Panc1 (cell line): ENCODE data around the gene RUFY2. TPM values are rescaled to one million over a fixed set of nuclear protein-coding genes. Genes with fewer than 3 reads are reported as not detected.

Source experiments
- ATAC-seq: fragments of 200-7000 bp; cut with Tn5 transposase; 2 replicates; pipeline ENCODE4 v1.9.1; 2020; ENCODE audit warnings: mild to moderate bottlenecking, moderate library complexity
- BruUV-seq: library from RNA; stranded (reverse); fragments of 400-500 nt; replicated peaks from 2 replicates; lab custom pipeline; 2021; lab: Mats Ljungman, UMichigan
- CTCF ChIA-PET: fragments of 300-600 bp; sonication (Branson Sonifier 250); formaldehyde crosslinking; loops from one replicate; lab custom pipeline; 2022; ENCODE audit warnings: antibody characterized with exemption; lab: Charles Lee
- POLR2A ChIA-PET: fragments of 300-600 bp; sonication (Branson Sonifier 250); formaldehyde crosslinking; loops from one replicate; lab custom pipeline; 2022; ENCODE audit warnings: antibody characterized with exemption; lab: Charles Lee
- DNase-seq: peaks from one replicate; pipeline ENCODE4 v3.0.0-alpha.2; 2010; ENCODE audit warnings: low read depth, low spot score
- H3K27ac ChIP-seq: 2 replicates; pipeline ENCODE4 v1.5.1; 2011; ENCODE audit warnings: mild to moderate bottlenecking, low read length, inconsistent platforms
- H3K27me3 ChIP-seq: fragments of 200-500 bp; sonication (Bioruptor generic); 2 replicates; pipeline ENCODE4 v1.6.0; 2014; ENCODE audit warnings: low read length, inconsistent platforms; ENCODE audit not compliant: control insufficient read depth, insufficient read depth
- H3K36me3 ChIP-seq: fragments of 200-500 bp; sonication (Bioruptor generic); 2 replicates; pipeline ENCODE4 v1.5.1; 2014; ENCODE audit warnings: inconsistent platforms, mild to moderate bottlenecking, low read length, moderate library complexity; ENCODE audit not compliant: control insufficient read depth, insufficient read depth
- H3K4me1 ChIP-seq: 2 replicates; pipeline ENCODE4 v1.5.1; 2011; ENCODE audit warnings: inconsistent platforms, mild to moderate bottlenecking, low read length, moderate library complexity; ENCODE audit not compliant: control insufficient read depth, insufficient read depth
- H3K4me3 ChIP-seq, 2 experiments: 2 replicates each; pipeline ENCODE4 v1.5.1; 2011 to 2012; ENCODE audit warnings: low read depth in 2 of 2, low read length in 2 of 2, mild to moderate bottlenecking in 2 of 2, inconsistent platforms in 1 of 2, moderate library complexity in 1 of 2
- H3K9me3 ChIP-seq: fragments of 200-500 bp; sonication (Bioruptor generic); 2 replicates; pipeline ENCODE4 v1.5.1; 2014; ENCODE audit warnings: low read depth, mild to moderate bottlenecking, inconsistent platforms, low read length, moderate library complexity; ENCODE audit not compliant: control insufficient read depth, insufficient read depth
- CTCF ChIP-seq: fragments of 450-650 bp; IDR thresholded peaks from 2 replicates; pipeline ENCODE4 v1.5.1; 2017; ENCODE audit warnings: mild to moderate bottlenecking
- POLR2AphosphoS5 ChIP-seq: IDR thresholded peaks from 2 replicates; pipeline ENCODE4 v1.6.1; 2012; ENCODE audit warnings: mild to moderate bottlenecking, low read depth, low read length, moderate library complexity
- REST ChIP-seq, 2 experiments: IDR thresholded peaks; 2 replicates each; pipeline ENCODE4 v1.6.1; 2011 to 2012; ENCODE audit warnings: low read depth in 2 of 2, control low read depth in 1 of 2, low read length in 1 of 2, mild to moderate bottlenecking in 1 of 2, moderate library complexity in 1 of 2; ENCODE audit not compliant: insufficient read depth in 1 of 2
- SIN3A ChIP-seq: IDR thresholded peaks from 2 replicates; pipeline ENCODE4 v1.6.1; 2012; ENCODE audit warnings: low read depth, mild to moderate bottlenecking, low read length, moderate library complexity, borderline replicate concordance; ENCODE audit not compliant: insufficient read depth
- TCF7L2 ChIP-seq: IDR thresholded peaks from 2 replicates; pipeline ENCODE4 v1.6.1; 2011; ENCODE audit warnings: mild to moderate bottlenecking, low read depth, low read length, inconsistent platforms
- in situ Hi-C: cut with HindIII; loops from 2 replicates; pipeline ENCODE4 v1.10.0; 2016; ENCODE audit warnings: low sequenced_read_pairs, low pct_unique_long_range_greater_than_20kb
- intact Hi-C: fragments of 100-400 bp; cut with micrococcal nuclease; formaldehyde crosslinking; loops from one replicate; pipeline ENCODE4 v1.10.0; 2022; ENCODE audit not compliant: unreplicated experiment
- total RNA-seq: library from RNA; stranded (reverse); gene quantifications from one replicate; pipeline ENCODE4 v1.2.1, GENCODE V29; 2021; ENCODE audit not compliant: unreplicated experiment

RUFY2 gene
- total RNA-seq, 1 experiment from 2014 or later = 25.1 TPM

GRCh38 chr10:68371604-68372003, 35.5 kb downstream of the RUFY2 start:
- ChIA-PET POLR2A (interaction anchor here (0.7 kb wide), 1 partner anchor 394 kb away, joined by 7 read pairs; no protein-coding TSS in a partner anchor), CTCF (interaction anchor here (0.6 kb wide), 1 partner anchor 36 kb away, joined by 4 read pairs; no protein-coding TSS in a partner anchor)
- no TSS peak for BruUV-seq
- Histone ChIP-seq H3K27me3 (no peaks in the 10 kb centered on the region), H3K9me3 (peaks cover 5% of the 10 kb centered on the region; the same call in 1 of the 2 replicates), H3K36me3 (peaks cover 1% of the 10 kb centered on the region; the same call in 1 of the 2 replicates), H3K4me3 (no peak overlapping the region), H3K27ac (no peak overlapping the region), H3K4me1 (no peaks in the 10 kb centered on the region)
- TF ChIP-seq POLR2AphosphoS5 = no peak
- TF ChIP-seq TCF7L2 = no peak
- no peak for TF ChIP-seq REST (IDR thresholded peaks at IDR 0.05; ENCODE audit: insufficient read depth in 1 of 2, low read depth in 2 of 2, low read length in 1 of 2)
- no peak for TF ChIP-seq CTCF
- no peak for TF ChIP-seq SIN3A
- in situ Hi-C loops = no loop called here
- no peak for DNase-seq
- ATAC-seq = no peak
- intact Hi-C loops = no loop called here

- intact Hi-C loops (no loop called here), in situ Hi-C loops (no loop called here)
- TF ChIP-seq SIN3A = no peak
- no peak for TF ChIP-seq POLR2AphosphoS5
- TF ChIP-seq REST (IDR thresholded peaks at IDR 0.05; ENCODE audit: insufficient read depth in 1 of 2, low read depth in 2 of 2, low read length in 1 of 2) = no peak
These were observed 40.0 kb downstream of the RUFY2 start for GRCh38 chr10:68367121-68367520.

More at GRCh38 chr10:68367121-68367520, 40.0 kb downstream of the RUFY2 start:
- TSS peak; percentile 59 for BruUV-seq
- H3K27me3 ChIP-seq = no peaks in the 10 kb centered on the region
- no peak overlapping the region for H3K4me3 ChIP-seq
- no peaks in the 10 kb centered on the region for H3K9me3 ChIP-seq
- H3K27ac ChIP-seq = no peak overlapping the region
- POLR2A ChIA-PET = no interaction called here
- CTCF ChIA-PET = no interaction called here
- DNase-seq (no peak), ATAC-seq (no peak)
- no peaks in the 10 kb centered on the region for H3K4me1 ChIP-seq
- peaks cover 11% of the 10 kb centered on the region for H3K36me3 ChIP-seq
